B cell (primary cell): Measurements from ENCODE around the gene TRRAP.

ENCODE experiments used
- CTCF ChIP-seq: fragments of 200-600 bp; IDR thresholded peaks from one replicate; pipeline ENCODE4 v1.8.0; 2022; ENCODE audit warnings: antibody characterized with exemption, mild to moderate bottlenecking
- EZH2 ChIP-seq: IDR thresholded peaks from 2 replicates; pipeline ENCODE4 v1.6.1; 2012; ENCODE audit warnings: borderline replicate concordance, low read depth, mild to moderate bottlenecking, moderate library complexity, low read length; ENCODE audit not compliant: insufficient read depth, poor library complexity, severe bottlenecking

- no peak for TF ChIP-seq CTCF
- TF ChIP-seq EZH2 = no peak
These were observed 159.1 kb downstream of the TRRAP start for GRCh38 chr7:99037327-99037940.
